Measurements from ENCODE around the gene CCDC171. TPM values are rescaled to one million over a fixed set of nuclear protein-coding genes. Genes with fewer than 3 reads are reported as not detected.

Gene CCDC171
- total and polyA plus RNA-seq, 2 donors from 2014 or later: 1.2 to 5.1 TPM

- intact Hi-C loops (cut with DNase I): no loop called here
- Histone ChIP-seq H3K36me3 (ENCODE audit: control insufficient read depth in 2 of 3, insufficient read depth in 3 of 3, low read length in 3 of 3) (peaks cover 0 to 3% (median 3%) of the 10 kb centered on the region in 3 donors), H3K27ac (ENCODE audit: low read depth in 2 of 2, low read length in 2 of 2) (peak within 1 kb of the TSS; percentile 94), H3K9me3 (ENCODE audit: control insufficient read depth in 2 of 3, insufficient read depth in 1 of 3, low read length in 3 of 3) (no peaks in the 10 kb centered on the region), H3K9ac (ENCODE audit: low read length in 3 of 3) (peak within 1 kb of the TSS; percentile 63 to 93 (median 78)), H3K27me3 (ENCODE audit: control insufficient read depth, insufficient read depth, low read length) (no peaks in the 10 kb centered on the region), H3K4me3 (ENCODE audit: low read length in 3 of 3) (peak within 1 kb of the TSS; percentile 78 to 91 (median 85)), H3K4me1 (ENCODE audit: control insufficient read depth in 2 of 3, insufficient read depth in 2 of 3, low read depth in 1 of 3, low read length in 3 of 3) (peaks cover 0 to 3% (median 0%) of the 10 kb centered on the region in 3 donors)
- FAIRE-seq: no peak
- no peak for TF ChIP-seq CTCF (IDR thresholded peaks at IDR 0.05; ENCODE audit: borderline replicate concordance, extremely low read depth, insufficient read depth)
- peak; percentile 88 to 95 (median 92) for DNase-seq
These were observed 41.9 kb upstream of the CCDC171 start, which contains the start of gene PSIP1 for GRCh38 chr9:15510789-15511575. TSS of gene PSIP1 (minus strand) at chr9:15510970. CDS start at chr9:15510188, 782 bp downstream.

- Histone ChIP-seq H3K27ac (ENCODE audit: low read depth in 2 of 2, low read length in 2 of 2) (no peak overlapping the region), H3K27me3 (ENCODE audit: control insufficient read depth, insufficient read depth, low read length) (no peaks in the 10 kb centered on the region), H3K9ac (ENCODE audit: low read length in 3 of 3) (no peak overlapping the region), H3K4me1 (ENCODE audit: control insufficient read depth in 2 of 3, insufficient read depth in 2 of 3, low read depth in 1 of 3, low read length in 3 of 3) (peaks cover 0 to 3% (median 0%) of the 10 kb centered on the region in 3 donors), H3K9me3 (ENCODE audit: control insufficient read depth in 2 of 3, insufficient read depth in 1 of 3, low read length in 3 of 3) (no peaks in the 10 kb centered on the region), H3K4me3 (ENCODE audit: low read length in 3 of 3) (no peak overlapping the region), H3K36me3 (ENCODE audit: control insufficient read depth in 2 of 3, insufficient read depth in 3 of 3, low read length in 3 of 3) (peaks cover 0 to 3% (median 0%) of the 10 kb centered on the region in 3 donors)
- FAIRE-seq (no peak), DNase-seq (no peak)
- intact Hi-C loops (cut with DNase I): no loop called here
- TF ChIP-seq CTCF (IDR thresholded peaks at IDR 0.05; ENCODE audit: borderline replicate concordance, extremely low read depth, insufficient read depth): no peak
These were observed 40.6 kb upstream of the CCDC171 start for GRCh38 chr9:15512204-15512603.

- Histone ChIP-seq H3K4me3 (ENCODE audit: low read length in 3 of 3) (no peak overlapping the region), H3K27ac (ENCODE audit: low read depth in 2 of 2, low read length in 2 of 2) (no peak overlapping the region), H3K27me3 (ENCODE audit: control insufficient read depth, insufficient read depth, low read length) (no peaks in the 10 kb centered on the region), H3K4me1 (ENCODE audit: control insufficient read depth in 2 of 3, insufficient read depth in 2 of 3, low read depth in 1 of 3, low read length in 3 of 3) (peaks cover 0 to 3% (median 0%) of the 10 kb centered on the region in 3 donors), H3K9me3 (ENCODE audit: control insufficient read depth in 2 of 3, insufficient read depth in 1 of 3, low read length in 3 of 3) (no peaks in the 10 kb centered on the region), H3K9ac (ENCODE audit: low read length in 3 of 3) (no peak overlapping the region), H3K36me3 (ENCODE audit: control insufficient read depth in 2 of 3, insufficient read depth in 3 of 3, low read length in 3 of 3) (no peaks in the 10 kb centered on the region)
- DNase-seq: no peak
- no peak for TF ChIP-seq CTCF (IDR thresholded peaks at IDR 0.05; ENCODE audit: borderline replicate concordance, extremely low read depth, insufficient read depth)
- no peak for FAIRE-seq
- intact Hi-C loops (cut with DNase I): no loop called here
These were observed 40.0 kb upstream of the CCDC171 start for GRCh38 chr9:15512889-15513288.

All from kidney (tissue), 14 donors.